Kidney tubule cell (primary cell): ENCODE results near the gene SOCS6.
"Not testable (repeated sequence)": the region's sequence is repeated elsewhere in the genome, so short reads cannot be mapped to it uniquely, and the experiment has no call there.

Experiments used
- DNase-seq: peaks from one replicate; pipeline ENCODE4 v3.0.0-alpha.2; 2018; ENCODE audit warnings: low spot score

Gene SOCS6

GRCh38 chr18:70288851-70289328, at the start of gene SOCS6:
SOCS6 (plus strand) TSS chr18:70289045; CDS start chr18:70324669, 35,624 bp downstream.
- peak; percentile 80 for DNase-seq

GRCh38 chr18:70243131-70243929, 45.5 kb upstream of the SOCS6 start:
- DNase-seq = no peak

- no peak for DNase-seq
Measured at GRCh38 chr18:70246061-70246466, 42.8 kb upstream of the SOCS6 start.

GRCh38 chr18:70249118-70249517, 39.7 kb upstream of the SOCS6 start:
- peak; percentile 14 for DNase-seq

- not testable (repeated sequence) for DNase-seq
Measured at GRCh38 chr18:70249861-70250260, 39.0 kb upstream of the SOCS6 start.

GRCh38 chr18:70250781-70251180, 38.1 kb upstream of the SOCS6 start:
- DNase-seq = no peak

- DNase-seq = no peak
Measured at GRCh38 chr18:70256184-70256583, 32.7 kb upstream of the SOCS6 start.

GRCh38 chr18:70256994-70257393, 31.9 kb upstream of the SOCS6 start:
- DNase-seq = no peak

GRCh38 chr18:70258243-70258642, 30.6 kb upstream of the SOCS6 start:
- no peak for DNase-seq

GRCh38 chr18:70260683-70261082, 28.2 kb upstream of the SOCS6 start:
- no peak for DNase-seq

- no peak for DNase-seq
Measured at GRCh38 chr18:70261141-70261788, 27.6 kb upstream of the SOCS6 start.

GRCh38 chr18:70263336-70263735, 25.5 kb upstream of the SOCS6 start:
- DNase-seq = no peak

GRCh38 chr18:70271742-70272141, 17.1 kb upstream of the SOCS6 start:
- DNase-seq = no peak

- DNase-seq = no peak
Measured at GRCh38 chr18:70273021-70273420, 15.8 kb upstream of the SOCS6 start.

- no peak for DNase-seq
Measured at GRCh38 chr18:70276416-70277191, 12.2 kb upstream of the SOCS6 start.

GRCh38 chr18:70279470-70279869, 9.4 kb upstream of the SOCS6 start:
- DNase-seq = no peak

GRCh38 chr18:70280007-70280925, 8.6 kb upstream of the SOCS6 start:
- peak; percentile 89 for DNase-seq

GRCh38 chr18:70284976-70285620, 3.7 kb upstream of the SOCS6 start:
- DNase-seq = peak; percentile 16

GRCh38 chr18:70287731-70288130, 1.1 kb upstream of the SOCS6 start:
- no peak for DNase-seq

- peak; percentile 44 for DNase-seq
Measured at GRCh38 chr18:70288171-70288850, 534 bp upstream of the SOCS6 start.
